ENCODE results near the gene CFDP1. TPM values are rescaled to one million over a fixed set of nuclear protein-coding genes. Genes with fewer than 3 reads are reported as not detected.

CFDP1 gene
- total RNA-seq, 1 experiment from 2014 or later: 97.6 TPM

DNA sequence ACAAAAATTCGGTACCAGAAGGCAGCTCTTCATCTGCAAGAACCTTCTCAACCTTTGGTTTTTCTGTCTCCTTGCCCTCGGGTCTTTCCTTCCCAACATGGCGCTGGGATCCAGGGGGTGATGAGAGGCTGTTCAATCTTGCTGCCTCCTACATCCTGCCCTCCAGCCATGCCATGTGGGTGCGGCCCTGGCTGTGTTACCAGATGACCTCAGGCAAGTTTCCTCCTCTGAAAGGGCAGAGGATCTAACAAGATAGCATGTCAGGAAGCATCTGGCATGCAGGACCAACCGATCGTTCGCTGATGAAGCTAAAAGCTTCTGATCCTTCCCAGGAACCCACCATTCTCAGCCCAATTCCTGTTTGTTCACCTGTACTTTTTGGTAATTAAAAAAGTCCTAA, 145.1 kb downstream of the CFDP1 start:
- ChIA-PET CTCF (no interaction called here), POLR2A (ENCODE audit: low non-redundant PET) (no interaction called here)
- H3K27ac ChIP-seq (ENCODE audit: low read depth, low read length, poor library complexity, severe bottlenecking): no peak overlapping the region
- H3K4me1 ChIP-seq (ENCODE audit: insufficient read depth, low read length, poor library complexity, severe bottlenecking): peaks cover 10% of the 10 kb centered on the region
- TF ChIP-seq EZH2 (IDR thresholded peaks at IDR 0.05; ENCODE audit: borderline replicate concordance, low read depth, low read length, poor library complexity, severe bottlenecking) (no peak), CTCF (conservative IDR thresholded peaks at IDR 0.05; ENCODE audit: low read depth, low read length) (no peak)
- no peak for DNase-seq (ENCODE audit: low spot score)
- H3K9me3 ChIP-seq (ENCODE audit: low read depth, low read length, poor library complexity, severe bottlenecking): no peaks in the 10 kb centered on the region
- intact Hi-C loops (cut with micrococcal nuclease; ENCODE audit: unreplicated experiment): no loop called here
- H3K27me3 ChIP-seq (replicated peaks; ENCODE audit: insufficient read depth, low read depth, low read length, poor library complexity): no peaks in the 10 kb centered on the region
- H3K4me3 ChIP-seq (ENCODE audit: low read depth, low read length, poor library complexity, severe bottlenecking): no peak overlapping the region
- H3K36me3 ChIP-seq (ENCODE audit: insufficient read depth, low read length, poor library complexity, severe bottlenecking): peaks cover 11% of the 10 kb centered on the region
- no TSS peak for BruUV-seq (replicated peaks)

DNA sequence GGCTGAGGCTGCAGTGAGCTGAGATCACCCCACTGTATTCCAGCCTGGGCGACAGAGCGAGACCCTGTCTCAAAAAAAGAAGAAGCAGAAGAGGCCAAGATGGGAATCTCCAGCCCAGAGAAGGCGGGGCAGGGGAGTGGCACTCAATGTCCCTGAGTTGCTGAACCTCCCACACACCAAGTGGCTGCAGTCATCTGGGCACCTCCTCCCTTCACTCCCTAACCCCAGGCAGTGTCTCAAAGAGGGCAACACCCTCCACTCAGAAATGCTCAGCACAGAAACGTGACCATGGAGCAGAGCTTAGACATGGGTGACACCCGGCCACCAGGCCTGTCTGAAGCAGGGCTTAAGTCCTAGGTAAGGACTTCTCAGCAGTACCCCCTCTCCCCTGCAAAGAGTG, 145.6 kb downstream of the CFDP1 start:
- H3K4me3 ChIP-seq (ENCODE audit: low read depth, low read length, poor library complexity, severe bottlenecking): no peak overlapping the region
- no peak for TF ChIP-seq CTCF (conservative IDR thresholded peaks at IDR 0.05; ENCODE audit: low read depth, low read length)
- TF ChIP-seq EZH2 (IDR thresholded peaks at IDR 0.05; ENCODE audit: borderline replicate concordance, low read depth, low read length, poor library complexity, severe bottlenecking): no peak
- peaks cover 5% of the 10 kb centered on the region for H3K4me1 ChIP-seq (ENCODE audit: insufficient read depth, low read length, poor library complexity, severe bottlenecking)
- ChIA-PET CTCF (no interaction called here), POLR2A (ENCODE audit: low non-redundant PET) (no interaction called here)
- intact Hi-C loops (cut with micrococcal nuclease; ENCODE audit: unreplicated experiment): no loop called here
- H3K27me3 ChIP-seq (replicated peaks; ENCODE audit: insufficient read depth, low read depth, low read length, poor library complexity): no peaks in the 10 kb centered on the region
- no peak overlapping the region for H3K27ac ChIP-seq (ENCODE audit: low read depth, low read length, poor library complexity, severe bottlenecking)
- BruUV-seq (replicated peaks): no TSS peak
- H3K36me3 ChIP-seq (ENCODE audit: insufficient read depth, low read length, poor library complexity, severe bottlenecking): peaks cover 11% of the 10 kb centered on the region
- no peak for DNase-seq (ENCODE audit: low spot score)
- no peaks in the 10 kb centered on the region for H3K9me3 ChIP-seq (ENCODE audit: low read depth, low read length, poor library complexity, severe bottlenecking)

GRCh38 chr16:75286389-75286788, 146.9 kb downstream of the CFDP1 start:
- no peaks in the 10 kb centered on the region for H3K9me3 ChIP-seq (ENCODE audit: low read depth, low read length, poor library complexity, severe bottlenecking)
- DNase-seq (ENCODE audit: low spot score): no peak
- no TSS peak for BruUV-seq (replicated peaks)
- POLR2A ChIA-PET (ENCODE audit: low non-redundant PET): no interaction called here
- no peaks in the 10 kb centered on the region for H3K27me3 ChIP-seq (replicated peaks; ENCODE audit: insufficient read depth, low read depth, low read length, poor library complexity)
- H3K36me3 ChIP-seq (ENCODE audit: insufficient read depth, low read length, poor library complexity, severe bottlenecking): peaks cover 7% of the 10 kb centered on the region
- TF ChIP-seq CTCF (conservative IDR thresholded peaks at IDR 0.05; ENCODE audit: low read depth, low read length): no peak
- TF ChIP-seq EZH2 (IDR thresholded peaks at IDR 0.05; ENCODE audit: borderline replicate concordance, low read depth, low read length, poor library complexity, severe bottlenecking): no peak
- no peaks in the 10 kb centered on the region for H3K4me1 ChIP-seq (ENCODE audit: insufficient read depth, low read length, poor library complexity, severe bottlenecking)
- H3K27ac ChIP-seq (ENCODE audit: low read depth, low read length, poor library complexity, severe bottlenecking): no peak overlapping the region
- intact Hi-C loops (cut with micrococcal nuclease; ENCODE audit: unreplicated experiment): no loop called here
- H3K4me3 ChIP-seq (ENCODE audit: low read depth, low read length, poor library complexity, severe bottlenecking): no peak overlapping the region
- CTCF ChIA-PET: no interaction called here
